IPS-18c (cell line): ENCODE results near the gene DNMT1.
"Not testable (repeated sequence)": the region's sequence is repeated elsewhere in the genome, so short reads cannot be mapped to it uniquely, and the experiment has no call there.

Source experiments
- H3K4me3 ChIP-seq: 2 replicates; pipeline ENCODE4 v1.7.0; 2013; ENCODE audit warnings: low read depth, mild to moderate bottlenecking, low read length, moderate library complexity; ENCODE audit not compliant: insufficient read depth
- H3K9me3 ChIP-seq: one replicate; pipeline ENCODE4 v1.6.1; 2013; ENCODE audit warnings: mild to moderate bottlenecking, low read length, moderate library complexity; ENCODE audit not compliant: control insufficient read depth, insufficient read depth

Gene DNMT1

GRCh38 chr19:10226021-10226375 lies 31.2 kb upstream of the DNMT1 start:
- Histone ChIP-seq H3K9me3 (peaks cover 2% of the 10 kb centered on the region), H3K4me3 (no peak overlapping the region)

- Histone ChIP-seq H3K4me3 (no peak overlapping the region), H3K9me3 (peaks cover 3% of the 10 kb centered on the region)
These were observed 29.6 kb upstream of the DNMT1 start for GRCh38 chr19:10224337-10224736.

GRCh38 chr19:10223488-10224213 lies 28.9 kb upstream of the DNMT1 start:
- H3K9me3 ChIP-seq, result peaks cover 3% of the 10 kb centered on the region
- H3K4me3 ChIP-seq, result no peak overlapping the region

GRCh38 chr19:10222201-10222890 lies 27.6 kb upstream of the DNMT1 start:
- no peak overlapping the region for H3K4me3 ChIP-seq
- peaks cover 3% of the 10 kb centered on the region for H3K9me3 ChIP-seq

DNA sequence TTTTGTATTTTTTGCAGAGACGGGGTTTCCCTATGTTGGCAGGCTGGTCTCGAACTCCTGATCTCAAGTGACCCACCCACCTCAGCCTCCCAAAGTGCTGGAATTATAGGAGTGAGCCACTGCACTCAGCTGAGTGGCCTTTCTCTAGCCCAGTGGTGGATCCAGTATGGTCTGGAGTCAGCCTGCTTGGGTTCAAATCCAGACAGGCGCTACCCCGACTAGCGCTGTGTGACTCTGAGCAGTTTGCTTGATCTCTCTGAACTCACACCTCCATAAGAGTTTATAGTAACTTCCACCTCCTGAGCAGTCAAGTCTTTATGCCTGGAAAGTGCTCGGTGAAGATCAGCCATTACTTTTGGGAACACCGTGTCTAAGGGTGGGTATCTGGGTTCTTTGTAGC lies 25.9 kb upstream of the DNMT1 start:
- Histone ChIP-seq H3K4me3 (no peak overlapping the region), H3K9me3 (peaks cover 3% of the 10 kb centered on the region)

- Histone ChIP-seq H3K9me3 (peaks cover 3% of the 10 kb centered on the region), H3K4me3 (no peak overlapping the region; the same call in 1 of the 2 replicates)
These were observed 24.9 kb upstream of the DNMT1 start for GRCh38 chr19:10219678-10220077.

GRCh38 chr19:10217085-10217484 lies 22.3 kb upstream of the DNMT1 start:
- no peak overlapping the region for H3K4me3 ChIP-seq

DNA sequence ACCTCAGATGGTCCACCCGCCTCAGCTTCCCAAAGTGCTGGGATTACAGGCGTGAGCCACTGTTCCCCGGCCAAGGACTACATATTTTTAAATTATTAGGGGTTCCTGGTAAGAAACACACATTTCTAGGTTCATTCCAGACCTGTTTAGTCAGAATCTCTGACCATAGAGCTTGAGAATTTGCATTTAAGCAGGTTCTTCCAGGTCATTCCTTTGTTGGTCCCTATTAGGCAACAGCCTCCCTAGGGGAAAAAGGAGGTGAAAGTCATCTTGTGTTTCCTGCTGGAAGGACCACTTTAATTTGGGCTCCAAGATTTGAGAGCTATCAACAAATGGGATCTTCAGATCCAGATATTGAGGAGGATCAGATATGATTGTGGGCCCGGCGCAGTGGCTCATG lies 20.0 kb upstream of the DNMT1 start:
- no peaks in the 10 kb centered on the region for H3K9me3 ChIP-seq

More at GRCh38 chr19:10217085-10217484, 22.3 kb upstream of the DNMT1 start:
- peaks cover 3% of the 10 kb centered on the region for H3K9me3 ChIP-seq

DNA sequence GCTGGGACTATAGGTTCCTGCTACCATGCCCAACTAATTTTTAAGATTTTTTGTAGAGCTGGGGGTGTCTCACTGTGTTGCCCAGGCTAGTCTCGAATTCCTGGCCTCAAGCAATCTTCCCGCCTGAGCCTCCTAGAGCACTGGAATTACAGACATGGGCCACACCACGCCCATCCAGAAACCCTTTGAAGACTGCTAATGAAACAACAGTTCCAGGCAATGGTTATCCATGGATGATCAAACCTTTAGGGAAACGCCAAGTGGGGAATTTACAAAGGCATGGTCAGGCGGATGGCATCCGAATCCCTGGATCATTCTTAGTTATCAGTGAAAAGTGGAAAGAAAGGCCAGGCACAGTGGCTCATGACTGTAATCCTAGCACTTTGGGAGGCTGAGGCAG lies 16.9 kb upstream of the DNMT1 start:
- Histone ChIP-seq H3K4me3 (no peak overlapping the region), H3K9me3 (no peaks in the 10 kb centered on the region)

More for the DNA sequence above, 20.0 kb upstream of the DNMT1 start:
- H3K4me3 ChIP-seq, result no peak overlapping the region

DNA sequence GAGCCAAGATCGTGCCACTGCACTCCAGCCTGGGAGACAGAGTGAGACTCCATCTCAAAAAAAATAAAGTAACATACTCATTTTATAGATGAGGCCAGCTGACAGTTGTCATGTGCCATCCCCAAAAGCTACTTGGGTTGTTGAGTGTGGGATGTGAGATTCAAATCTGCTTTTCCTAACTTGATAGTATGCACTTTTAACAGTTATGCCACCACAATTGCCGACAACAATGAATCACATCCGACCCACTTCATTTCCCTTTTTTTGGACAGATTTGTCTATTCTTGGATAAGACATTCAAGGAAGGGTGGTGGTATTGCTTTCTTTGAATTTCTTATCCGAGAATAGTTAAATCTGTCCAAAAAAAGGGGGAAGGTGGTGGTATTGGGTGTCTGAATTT lies 16.3 kb upstream of the DNMT1 start:
- Histone ChIP-seq H3K9me3 (no peaks in the 10 kb centered on the region), H3K4me3 (no peak overlapping the region)

GRCh38 chr19:10209315-10209714 lies 14.6 kb upstream of the DNMT1 start:
- H3K4me3 ChIP-seq, result no peak overlapping the region
- no peaks in the 10 kb centered on the region for H3K9me3 ChIP-seq

DNA sequence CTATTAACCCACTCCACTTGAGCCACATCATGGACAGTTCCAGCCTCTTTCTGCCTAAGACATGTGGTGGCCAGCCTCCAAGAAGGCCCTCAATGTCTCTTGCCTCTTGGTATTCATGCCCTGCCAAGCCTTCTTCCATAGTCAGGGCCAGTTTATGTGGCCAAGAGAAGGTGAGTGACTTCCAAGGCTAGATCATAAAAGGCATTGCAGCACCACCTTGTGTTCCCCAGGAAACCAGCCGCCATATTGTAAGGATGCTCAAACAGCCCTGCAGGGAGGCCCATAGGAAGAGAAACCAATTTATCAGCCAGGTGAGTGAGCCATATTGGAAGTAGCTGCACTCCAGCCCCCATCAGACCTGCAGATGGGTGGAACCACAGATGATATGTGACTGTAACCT lies 12.3 kb upstream of the DNMT1 start:
- Histone ChIP-seq H3K4me3 (no peak overlapping the region), H3K9me3 (no peaks in the 10 kb centered on the region)

GRCh38 chr19:10206226-10206885 lies 11.6 kb upstream of the DNMT1 start:
- Histone ChIP-seq H3K4me3 (no peak overlapping the region), H3K9me3 (no peaks in the 10 kb centered on the region)

DNA sequence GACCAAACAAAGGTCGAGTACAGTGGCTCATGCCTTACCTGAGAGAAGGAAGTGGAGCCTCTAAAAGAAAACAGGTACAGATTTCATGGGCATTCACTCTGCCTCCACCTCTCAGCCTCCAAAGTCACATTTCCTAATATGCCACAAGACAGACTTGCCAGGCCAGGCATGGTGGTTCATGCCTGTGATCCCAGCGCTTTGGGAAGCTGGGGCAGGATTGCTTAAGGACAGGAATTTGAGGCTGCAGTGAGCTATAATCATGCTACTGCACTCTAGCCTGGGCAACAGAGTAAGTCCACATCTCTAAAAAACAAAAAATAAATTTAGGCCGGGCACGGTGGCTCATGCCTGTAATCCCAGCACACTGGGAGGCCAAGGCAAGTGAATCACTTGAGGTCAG lies 10.9 kb upstream of the DNMT1 start:
- Histone ChIP-seq H3K4me3 (no peak overlapping the region), H3K9me3 (no peaks in the 10 kb centered on the region)

GRCh38 chr19:10203686-10204085 lies 8.9 kb upstream of the DNMT1 start:
- no peak overlapping the region for H3K4me3 ChIP-seq
- H3K9me3 ChIP-seq, result no peaks in the 10 kb centered on the region

GRCh38 chr19:10201176-10201575 lies 6.4 kb upstream of the DNMT1 start:
- Histone ChIP-seq H3K9me3 (no peaks in the 10 kb centered on the region), H3K4me3 (no peak overlapping the region)

DNA sequence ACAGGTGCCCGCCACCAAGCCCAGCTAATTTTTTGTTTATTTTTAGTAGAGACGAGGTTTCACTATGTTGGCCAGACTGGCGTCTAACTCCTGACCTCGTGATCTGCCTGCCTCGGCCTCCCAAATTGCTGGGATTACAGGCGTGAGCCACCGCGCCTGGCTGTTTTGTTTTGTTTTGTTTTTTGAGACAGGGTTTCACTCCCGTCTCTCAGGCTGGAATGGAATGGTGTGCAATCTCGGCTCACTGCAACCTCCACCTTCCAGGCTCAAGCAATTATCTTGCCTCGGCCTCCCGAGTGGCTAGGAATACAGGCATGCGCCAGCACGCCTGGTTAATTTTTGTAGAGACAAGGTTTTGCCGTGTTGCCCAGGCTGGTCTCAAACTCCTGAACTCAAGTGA lies 5.3 kb upstream of the DNMT1 start:
- H3K4me3 ChIP-seq, H3K9me3 ChIP-seq: not testable (repeated sequence)
